Keratinocyte (primary cell): ENCODE measurements around the gene ALK. TPM values are rescaled to one million over a fixed set of nuclear protein-coding genes. Genes with fewer than 3 reads are reported as not detected.
A peak's percentile ranks its signal among the peaks of the same experiment; 100 is the strongest.

Experiments
- DNase-seq: peaks from one replicate; pipeline ENCODE4 v3.0.0-alpha.2; 2011; ENCODE audit warnings: low read depth, missing footprints, low spot score
- FAIRE-seq: peaks from 2 replicates; lab custom pipeline; 2011; peaks lifted over from hg19 to GRCh38; lab: Jason Lieb, UNC
- H2AFZ ChIP-seq: 2 replicates; pipeline ENCODE4 v1.6.0; 2012; ENCODE audit warnings: low read length, control low read depth, inconsistent platforms; ENCODE audit not compliant: control insufficient read depth
- H3K27ac ChIP-seq: 2 replicates; pipeline ENCODE4 v1.5.1; 2011; ENCODE audit warnings: low read length; ENCODE audit not compliant: control insufficient read depth, insufficient read depth
- H3K27me3 ChIP-seq: 3 replicates; pipeline ENCODE4 v1.6.0; 2011; ENCODE audit warnings: low read length; ENCODE audit not compliant: control insufficient read depth, insufficient read depth; ENCODE audit errors: extremely low read depth
- H3K36me3 ChIP-seq, 2 experiments: 2 replicates in 1 of 2; 3 replicates in 1 of 2; pipeline ENCODE4 v1.5.1; 2011; ENCODE audit warnings: low read length in 2 of 2, mild to moderate bottlenecking in 1 of 2; ENCODE audit not compliant: control insufficient read depth in 2 of 2, insufficient read depth in 2 of 2; ENCODE audit errors: extremely low read depth in 1 of 2
- H3K4me1 ChIP-seq: 3 replicates; pipeline ENCODE4 v1.5.1; 2011; ENCODE audit warnings: low read length; ENCODE audit not compliant: control insufficient read depth, insufficient read depth; ENCODE audit errors: extremely low read depth
- H3K4me2 ChIP-seq: 3 replicates; pipeline ENCODE4 v1.6.0; 2011; ENCODE audit warnings: low read depth, low read length; ENCODE audit not compliant: control insufficient read depth, insufficient read depth; ENCODE audit errors: extremely low read depth
- H3K4me3 ChIP-seq, 3 experiments: fragments of 200-600 bp in 1 of 3; sonication (generic) in 1 of 3; 2 replicates in 2 of 3; 3 replicates in 1 of 3; pipeline ENCODE4 v1.5.1; 2011 to 2016; ENCODE audit warnings: low read length in 3 of 3, mild to moderate bottlenecking in 3 of 3, control low read depth in 2 of 3, inconsistent platforms in 1 of 3, low read depth in 1 of 3, mixed read lengths in 1 of 3, mixed run types in 1 of 3, moderate library complexity in 1 of 3; ENCODE audit not compliant: control insufficient read depth in 2 of 3, insufficient read depth in 2 of 3; ENCODE audit errors: extremely low read depth in 1 of 3
- H3K79me2 ChIP-seq: 2 replicates; pipeline ENCODE4 v1.6.0; 2012; ENCODE audit warnings: low read length; ENCODE audit not compliant: control insufficient read depth, insufficient read depth
- H3K9ac ChIP-seq: 3 replicates; pipeline ENCODE4 v1.6.0; 2011; ENCODE audit warnings: low read length; ENCODE audit not compliant: control insufficient read depth, insufficient read depth; ENCODE audit errors: extremely low read depth
- H3K9me1 ChIP-seq: 3 replicates; pipeline ENCODE4 v1.6.0; 2011; ENCODE audit warnings: low read length; ENCODE audit not compliant: control insufficient read depth, insufficient read depth; ENCODE audit errors: extremely low read depth
- H3K9me3 ChIP-seq: 2 replicates; pipeline ENCODE4 v1.5.1; 2012; ENCODE audit warnings: low read depth, low read length; ENCODE audit not compliant: control insufficient read depth
- H4K20me1 ChIP-seq: 3 replicates; pipeline ENCODE4 v1.6.0; 2011; ENCODE audit warnings: low read length; ENCODE audit not compliant: control insufficient read depth, insufficient read depth; ENCODE audit errors: extremely low read depth
- CTCF ChIP-seq, 3 experiments: IDR thresholded peaks in 1 of 3; conservative IDR thresholded peaks in 1 of 3; optimal IDR thresholded peaks in 1 of 3; 2 replicates in 2 of 3; 3 replicates in 1 of 3; pipeline versions ENCODE3 to v1.5.1; 2011; ENCODE audit warnings: low read length in 3 of 3, mild to moderate bottlenecking in 3 of 3, moderate library complexity in 2 of 3, control low read depth in 1 of 3, inconsistent platforms in 1 of 3; ENCODE audit not compliant: insufficient read depth in 2 of 3; ENCODE audit errors: extremely low read depth in 1 of 3
- EZH2 ChIP-seq: IDR thresholded peaks from one replicate; pipeline ENCODE4 v1.6.1; 2012; ENCODE audit warnings: inconsistent platforms, mild to moderate bottlenecking, low read length, moderate library complexity
- dilution Hi-C: fragments of 300-500 bp; cut with MboI; formaldehyde crosslinking; loops from one replicate; pipeline ENCODE4 v1.7.0; 2020; ENCODE audit warnings: low sequenced_read_pairs; ENCODE audit not compliant: extremely low pct_ligation_motif_present
- polyA plus RNA-seq, 5 experiments: library from polyadenylated mRNA; depleted of rRNA in 3 of 5; stranded (reverse) in 3 of 5; stranded (forward) in 1 of 5; unstranded in 1 of 5; fragments of >200 nt; gene quantifications; 1 replicate in 1 of 5; 2 replicates in 3 of 5; 3 replicates in 1 of 5; pipeline versions ENCODE4 v1.2.1 to v1.2.3, GENCODE V29; 2011 to 2012; ENCODE audit warnings: missing spikeins in 2 of 5, low read depth in 1 of 5, low replicate concordance in 1 of 5

Gene ALK
- polyA plus RNA-seq, 1 donor (not counting 4 experiments of a cell fraction or from before 2014, with no cell fraction given) = not detected

GRCh38 chr2:29273004-29273684 is 648.2 kb downstream of the ALK start:
- dilution Hi-C loops = no loop called here
- Histone ChIP-seq H2AFZ (no peak overlapping the region), H3K4me1 (peaks cover 44% of the 10 kb centered on the region), H3K36me3 (no peaks in the 10 kb centered on the region), H3K27me3 (peaks cover 20% of the 10 kb centered on the region), H3K4me2 (peak overlapping the region; percentile 49), H3K79me2 (no peaks in the 10 kb centered on the region), H4K20me1 (no peaks in the 10 kb centered on the region), H3K9ac (no peak overlapping the region), H3K4me3 (no peak overlapping the region), H3K27ac (peak overlapping the region; percentile 65), H3K9me1 (no peaks in the 10 kb centered on the region), H3K9me3 (no peaks in the 10 kb centered on the region)
- no peak for TF ChIP-seq CTCF (optimal IDR thresholded peaks at IDR 0.05 in 1 of 3, IDR thresholded peaks at IDR 0.05 in 1 of 3, conservative IDR thresholded peaks at IDR 0.05 in 1 of 3; ENCODE audit: extremely low read depth in 1 of 3, insufficient read depth in 2 of 3, low read length in 3 of 3)
- FAIRE-seq (peak; percentile 20), DNase-seq (no peak)

- FAIRE-seq (peak; percentile 56), DNase-seq (no peak)
- Histone ChIP-seq H3K4me3 (no peak overlapping the region), H2AFZ (no peak overlapping the region), H3K9me1 (no peaks in the 10 kb centered on the region), H3K27ac (no peak overlapping the region), H3K27me3 (peaks cover 11% of the 10 kb centered on the region), H3K79me2 (no peaks in the 10 kb centered on the region), H3K4me2 (no peak overlapping the region), H4K20me1 (no peaks in the 10 kb centered on the region), H3K36me3 (no peaks in the 10 kb centered on the region), H3K9ac (no peak overlapping the region), H3K9me3 (no peaks in the 10 kb centered on the region), H3K4me1 (peaks cover 44% of the 10 kb centered on the region)
- no peak for TF ChIP-seq EZH2
- no peak for TF ChIP-seq CTCF (optimal IDR thresholded peaks at IDR 0.05 in 1 of 3, IDR thresholded peaks at IDR 0.05 in 1 of 3, conservative IDR thresholded peaks at IDR 0.05 in 1 of 3; ENCODE audit: extremely low read depth in 1 of 3, insufficient read depth in 2 of 3, low read length in 3 of 3)
- dilution Hi-C loops = no loop called here
Measured at GRCh38 chr2:29272311-29272710, 649.1 kb downstream of the ALK start.
